OCI-LY1 (cell line): ENCODE results near the gene DCLRE1A.

Experiments used
- H2AFZ ChIP-seq: fragments of 200-600 bp; sonication (generic), shearing (Covaris generic); 2 replicates; pipeline ENCODE4 v1.6.0; 2014; ENCODE audit warnings: antibody characterized with exemption, mild to moderate bottlenecking, low read length
- H3F3A ChIP-seq: fragments of 200-600 bp; sonication (generic), shearing (Covaris generic); 2 replicates; pipeline ENCODE4 v1.6.0; 2014; ENCODE audit warnings: mild to moderate bottlenecking, antibody characterized with exemption, low read length, moderate library complexity; ENCODE audit not compliant: insufficient read depth
- H3K27ac ChIP-seq: fragments of 200-600 bp; sonication (generic); 2 replicates; pipeline ENCODE4 v1.5.1; 2014; ENCODE audit warnings: low read length, mixed run types, mild to moderate bottlenecking, low read depth; ENCODE audit not compliant: poor library complexity, severe bottlenecking
- H3K27me3 ChIP-seq: fragments of 200-600 bp; sonication (generic); 2 replicates; pipeline ENCODE4 v1.6.0; 2014; ENCODE audit warnings: antibody characterized with exemption, mild to moderate bottlenecking, low read length, moderate library complexity; ENCODE audit not compliant: insufficient read depth
- H3K36me3 ChIP-seq: fragments of 200-600 bp; sonication (generic); 2 replicates; pipeline ENCODE4 v1.6.1; 2014; ENCODE audit warnings: mild to moderate bottlenecking, antibody characterized with exemption, low read length, moderate library complexity, mixed read lengths; ENCODE audit not compliant: insufficient read depth
- H3K4me1 ChIP-seq: fragments of 200-600 bp; sonication (generic); 2 replicates; pipeline ENCODE4 v1.5.1; 2014; ENCODE audit warnings: mild to moderate bottlenecking, low read length, moderate library complexity; ENCODE audit not compliant: insufficient read depth, severe bottlenecking
- H3K4me2 ChIP-seq: fragments of 200-600 bp; sonication (generic), shearing (Covaris generic); 2 replicates; pipeline ENCODE4 v1.6.1; 2014; ENCODE audit warnings: low read length
- H3K4me3 ChIP-seq: fragments of 200-600 bp; sonication (generic); 2 replicates; pipeline ENCODE4 v1.5.1; 2014; ENCODE audit warnings: low read length, low read depth, mild to moderate bottlenecking, mixed read lengths; ENCODE audit not compliant: poor library complexity, severe bottlenecking
- H3K79me2 ChIP-seq: fragments of 200-600 bp; shearing (Covaris generic); 2 replicates; pipeline ENCODE4 v1.6.1; 2016; ENCODE audit warnings: mixed run types, low read length, mixed read lengths; ENCODE audit not compliant: insufficient read depth
- H3K9ac ChIP-seq: fragments of 200-600 bp; sonication (generic), shearing (Covaris generic); 2 replicates; pipeline ENCODE4 v1.6.1; 2014; ENCODE audit warnings: mild to moderate bottlenecking, low read length, mixed read lengths
- H3K9me2 ChIP-seq: fragments of 200-600 bp; sonication (generic), shearing (Covaris generic); 2 replicates; pipeline ENCODE4 v1.6.1; 2014; ENCODE audit warnings: low read depth, mild to moderate bottlenecking, low read length, mixed read lengths
- H3K9me3 ChIP-seq: fragments of 200-600 bp; shearing (Covaris generic); 2 replicates; pipeline ENCODE4 v1.6.1; 2014; ENCODE audit warnings: low read length, mixed read lengths
- H4K20me1 ChIP-seq: fragments of 200-600 bp; sonication (generic), shearing (Covaris generic); 2 replicates; pipeline ENCODE4 v1.6.0; 2016; ENCODE audit warnings: mild to moderate bottlenecking, low read length; ENCODE audit not compliant: insufficient read depth
- EZH2 ChIP-seq: fragments of 200-600 bp; sonication (generic), shearing (Covaris generic); IDR thresholded peaks from 2 replicates; pipeline ENCODE4 v1.8.0; 2017; ENCODE audit warnings: borderline replicate concordance, mixed run types, mild to moderate bottlenecking, antibody characterized with exemption, low read length, moderate library complexity, mixed read lengths
- TF ChIP-seq, protein P1 (sequence below): fragments of 200-600 bp; sonication (generic), shearing (Covaris generic); IDR thresholded peaks from 2 replicates; pipeline ENCODE4 v1.5.1; 2017; ENCODE audit warnings: mild to moderate bottlenecking, antibody characterized with exemption, low read length, moderate library complexity, mixed read lengths

DCLRE1A gene

DNA sequence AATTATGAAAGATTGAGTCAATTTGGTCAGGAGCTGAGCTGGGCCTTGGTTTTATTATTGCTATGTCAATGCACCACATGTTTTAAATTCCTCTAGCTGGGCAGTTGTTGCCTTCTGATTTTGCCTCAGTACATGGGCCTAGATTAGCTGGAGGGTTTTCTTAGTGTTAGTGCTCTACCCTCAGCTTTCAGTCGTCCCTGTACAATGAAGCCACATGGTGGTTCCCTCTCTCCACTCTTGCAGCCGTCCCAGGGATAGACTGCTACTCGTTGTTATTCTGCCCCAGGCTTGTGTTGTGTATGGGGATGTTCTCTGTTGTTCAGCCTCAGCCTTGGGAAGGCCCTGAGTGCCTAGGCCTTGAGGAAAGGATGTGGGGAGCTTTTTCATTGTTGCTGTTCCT lies 37.6 kb upstream of the DCLRE1A start:
- H3F3A ChIP-seq, result no peaks in the 10 kb centered on the region

DNA sequence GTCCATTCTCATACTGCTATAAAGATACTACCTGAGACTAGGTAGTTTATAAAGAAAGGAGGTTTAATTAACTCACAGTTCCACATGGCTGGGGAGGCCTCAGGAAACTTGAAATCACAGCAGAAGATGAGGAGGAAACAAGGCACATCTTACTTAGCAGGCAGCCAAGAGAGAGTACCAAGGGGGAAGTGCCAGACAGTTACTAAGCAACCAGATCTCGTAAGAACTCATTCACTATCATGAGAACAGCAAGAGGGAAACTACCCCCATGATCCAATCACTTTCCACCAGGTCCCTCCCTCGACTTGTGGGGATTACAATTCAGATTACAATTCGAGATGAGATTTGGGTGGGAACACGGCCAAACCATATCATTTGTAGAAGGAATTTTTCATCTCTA lies 36.9 kb upstream of the DCLRE1A start:
- Histone ChIP-seq H3F3A (no peaks in the 10 kb centered on the region), H2AFZ (no peak overlapping the region), H3K36me3 (peaks cover 49% of the 10 kb centered on the region), H3K9ac (no peak overlapping the region), H3K9me2 (no peaks in the 10 kb centered on the region), H4K20me1 (no peaks in the 10 kb centered on the region), H3K79me2 (no peaks in the 10 kb centered on the region), H3K4me2 (no peak overlapping the region), H3K4me1 (no peaks in the 10 kb centered on the region), H3K27me3 (no peaks in the 10 kb centered on the region), H3K4me3 (no peak overlapping the region), H3K27ac (no peak overlapping the region), H3K9me3 (peaks cover 5% of the 10 kb centered on the region; the same call in 1 of the 2 replicates)
- TF ChIP-seq, protein P1, sequence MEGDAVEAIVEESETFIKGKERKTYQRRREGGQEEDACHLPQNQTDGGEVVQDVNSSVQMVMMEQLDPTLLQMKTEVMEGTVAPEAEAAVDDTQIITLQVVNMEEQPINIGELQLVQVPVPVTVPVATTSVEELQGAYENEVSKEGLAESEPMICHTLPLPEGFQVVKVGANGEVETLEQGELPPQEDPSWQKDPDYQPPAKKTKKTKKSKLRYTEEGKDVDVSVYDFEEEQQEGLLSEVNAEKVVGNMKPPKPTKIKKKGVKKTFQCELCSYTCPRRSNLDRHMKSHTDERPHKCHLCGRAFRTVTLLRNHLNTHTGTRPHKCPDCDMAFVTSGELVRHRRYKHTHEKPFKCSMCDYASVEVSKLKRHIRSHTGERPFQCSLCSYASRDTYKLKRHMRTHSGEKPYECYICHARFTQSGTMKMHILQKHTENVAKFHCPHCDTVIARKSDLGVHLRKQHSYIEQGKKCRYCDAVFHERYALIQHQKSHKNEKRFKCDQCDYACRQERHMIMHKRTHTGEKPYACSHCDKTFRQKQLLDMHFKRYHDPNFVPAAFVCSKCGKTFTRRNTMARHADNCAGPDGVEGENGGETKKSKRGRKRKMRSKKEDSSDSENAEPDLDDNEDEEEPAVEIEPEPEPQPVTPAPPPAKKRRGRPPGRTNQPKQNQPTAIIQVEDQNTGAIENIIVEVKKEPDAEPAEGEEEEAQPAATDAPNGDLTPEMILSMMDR, result no peak

More for the DNA sequence above, 37.6 kb upstream of the DCLRE1A start:
- H3K79me2 ChIP-seq, result no peaks in the 10 kb centered on the region
- no peak overlapping the region for H3K4me2 ChIP-seq
- H3K9me3 ChIP-seq, result peaks cover 5% of the 10 kb centered on the region; the same call in 1 of the 2 replicates
- H3K27ac ChIP-seq, result no peak overlapping the region
- no peaks in the 10 kb centered on the region for H3K27me3 ChIP-seq
- no peaks in the 10 kb centered on the region for H3K4me1 ChIP-seq
- H4K20me1 ChIP-seq, result no peaks in the 10 kb centered on the region
- no peak overlapping the region for H3K9ac ChIP-seq
- no peaks in the 10 kb centered on the region for H3K9me2 ChIP-seq
- TF ChIP-seq EZH2, result no peak
- TF ChIP-seq, protein P1, result no peak
- H2AFZ ChIP-seq, result no peak overlapping the region
- H3K36me3 ChIP-seq, result peaks cover 42% of the 10 kb centered on the region
- no peak overlapping the region for H3K4me3 ChIP-seq

DNA sequence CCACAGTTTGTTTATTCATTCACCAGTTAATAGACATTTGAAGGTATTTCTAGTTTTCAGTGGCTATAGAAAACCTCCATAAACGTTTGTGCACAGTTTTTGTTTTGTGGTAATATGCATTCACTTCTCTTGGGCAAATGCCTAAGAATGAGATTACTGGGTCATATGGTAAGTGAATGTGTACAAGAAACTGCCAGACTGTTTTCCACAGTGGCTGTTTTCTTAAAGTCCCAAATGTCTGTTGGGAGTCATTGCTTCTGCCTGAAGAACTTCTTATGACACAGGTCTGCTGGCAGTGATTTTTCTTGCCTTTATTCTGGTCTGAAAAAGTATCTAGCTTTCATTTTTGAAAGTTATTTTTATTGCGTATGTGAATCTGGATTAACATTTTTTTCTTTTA lies 36.0 kb upstream of the DCLRE1A start:
- Histone ChIP-seq H3K4me1 (no peaks in the 10 kb centered on the region), H3K9ac (no peak overlapping the region), H3K9me3 (peaks cover 5% of the 10 kb centered on the region; the same call in 1 of the 2 replicates), H3K9me2 (no peaks in the 10 kb centered on the region), H3K79me2 (no peaks in the 10 kb centered on the region), H3K27ac (no peak overlapping the region), H3K4me2 (no peak overlapping the region), H3K27me3 (no peaks in the 10 kb centered on the region), H3F3A (no peaks in the 10 kb centered on the region), H3K36me3 (peaks cover 51% of the 10 kb centered on the region), H3K4me3 (no peak overlapping the region), H4K20me1 (no peaks in the 10 kb centered on the region), H2AFZ (no peak overlapping the region)
- TF ChIP-seq EZH2, result no peak
- TF ChIP-seq, protein P1, result no peak
